Activated CD8-positive, alpha-beta memory T cell treated with anti-CD3 and anti-CD28 coated beads, Interleukin-2, amount 10 ng/mL, durations not matched to agents 7 days and 5 days (primary cell): ENCODE data around the gene LGALS14. TPM values are rescaled to one million over a fixed set of nuclear protein-coding genes. Genes with fewer than 3 reads are reported as not detected.

ENCODE experiments used
- ATAC-seq: fragments of 150-1000 bp; cut with Tn5 transposase; one replicate; pipeline ENCODE4 v1.10.0; 2021; ENCODE audit warnings: moderate library complexity
- CTCF ChIA-PET: fragments of 350-600 bp; sonication (Branson Sonifier 250); formaldehyde crosslinking; loops from one replicate; lab custom pipeline; 2021; ENCODE audit warnings: antibody characterized with exemption; lab: Charles Lee
- DNase-seq: peaks from one replicate; pipeline ENCODE4 v3.0.0-alpha.2; 2020
- H3K27ac Mint-ChIP-seq: one replicate; pipeline ENCODE4 v1.8.0; 2021; ENCODE audit warnings: mild to moderate bottlenecking, mixed read lengths
- H3K27me3 Mint-ChIP-seq: one replicate; pipeline ENCODE4 v1.8.0; 2021; ENCODE audit warnings: mixed read lengths
- H3K36me3 Mint-ChIP-seq: one replicate; pipeline ENCODE4 v1.8.0; 2021; ENCODE audit warnings: mild to moderate bottlenecking, mixed read lengths
- H3K4me1 Mint-ChIP-seq: one replicate; pipeline ENCODE4 v1.8.0; 2021; ENCODE audit warnings: mixed read lengths
- H3K4me3 Mint-ChIP-seq: one replicate; pipeline ENCODE4 v1.8.0; 2021; ENCODE audit warnings: mild to moderate bottlenecking, moderate library complexity, mixed read lengths
- H3K9me3 Mint-ChIP-seq: one replicate; pipeline ENCODE4 v1.8.0; 2022; ENCODE audit warnings: low read depth, mixed read lengths
- total RNA-seq, 2 experiments: library from RNA; stranded (reverse); gene quantifications; one replicate each; pipeline ENCODE4 v1.2.3, GENCODE V29; 2021

The LGALS14 gene
- total RNA-seq, 2 experiments from 2014 or later, result 0.37 TPM; not detected in 1

- CTCF ChIA-PET, result interaction anchor here (0.6 kb wide), 1 partner anchor 106 kb away, joined by 3 read pairs; no protein-coding TSS in a partner anchor
- H3K27ac Mint-ChIP-seq, result no peak within 1 kb of the TSS
- ATAC-seq, result no peak
Observed at GRCh38 chr19:39737891-39738290, 33.6 kb downstream of the LGALS14 start, which contains the start of gene CLC. CLC (minus strand) TSS chr19:39738029; CDS start chr19:39737952, 77 bp downstream.

DNA sequence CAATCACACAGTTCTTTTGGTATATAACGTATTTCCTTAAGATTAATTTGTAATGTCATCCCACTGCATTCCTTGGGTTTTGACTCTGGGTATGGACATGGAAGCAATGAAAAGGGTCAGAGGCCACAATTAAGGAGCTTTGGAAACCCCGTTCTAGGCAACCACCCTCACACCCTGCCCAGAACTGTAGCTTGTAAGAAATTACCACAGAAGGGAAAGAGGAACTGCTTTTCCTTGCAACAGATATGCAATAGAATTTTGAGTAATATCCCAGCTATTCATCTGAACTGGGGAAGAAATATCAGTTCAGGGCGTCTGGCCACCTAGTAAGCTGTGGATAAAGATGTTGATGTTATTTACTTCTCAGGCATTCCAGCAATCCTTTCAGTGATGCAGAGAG is 34.5 kb downstream of the LGALS14 start:
- peaks cover 20% of the 10 kb centered on the region for H3K27me3 Mint-ChIP-seq
- peaks cover 26% of the 10 kb centered on the region for H3K4me1 Mint-ChIP-seq
- CTCF ChIA-PET, result no interaction called here
- ATAC-seq (no peak), DNase-seq (no peak)
- peaks cover under 1% of the 10 kb centered on the region for H3K36me3 Mint-ChIP-seq
- H3K4me3 Mint-ChIP-seq, result no peak overlapping the region
- no peak overlapping the region for H3K27ac Mint-ChIP-seq
- H3K9me3 Mint-ChIP-seq, result peaks cover under 1% of the 10 kb centered on the region

More at GRCh38 chr19:39737891-39738290, 33.6 kb downstream of the LGALS14 start, which contains the start of gene CLC:
- no peak within 1 kb of the TSS for H3K4me3 Mint-ChIP-seq
- H3K9me3 Mint-ChIP-seq, result peaks cover 2% of the 10 kb centered on the region
- peaks cover 3% of the 10 kb centered on the region for H3K36me3 Mint-ChIP-seq
- no peak for DNase-seq
- peaks cover 26% of the 10 kb centered on the region for H3K4me1 Mint-ChIP-seq
- H3K27me3 Mint-ChIP-seq, result peaks cover 12% of the 10 kb centered on the region

DNA sequence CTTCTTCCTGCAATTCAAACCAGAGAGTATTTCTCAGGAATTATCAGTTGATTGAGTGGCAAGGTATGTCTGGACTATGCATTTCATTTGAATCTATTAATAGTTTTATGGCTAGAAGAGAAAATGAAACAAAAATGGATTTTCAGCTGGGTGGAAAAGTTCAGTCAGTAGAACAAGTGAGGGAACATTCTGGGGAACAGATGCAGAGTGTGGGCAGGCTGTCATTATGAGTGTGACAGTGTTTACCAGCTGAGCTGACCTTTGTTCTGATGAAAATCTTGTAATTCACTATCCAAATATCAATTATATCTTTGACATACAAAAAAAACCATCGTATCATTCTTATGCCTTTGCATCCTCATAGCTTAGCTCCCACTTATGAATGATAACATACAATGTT is 36.1 kb downstream of the LGALS14 start:
- peak overlapping the region; percentile 53 for H3K4me3 Mint-ChIP-seq
- H3K36me3 Mint-ChIP-seq, result no peaks in the 10 kb centered on the region
- ATAC-seq (peak; percentile 47), DNase-seq (no peak)
- peaks cover 26% of the 10 kb centered on the region for H3K4me1 Mint-ChIP-seq
- CTCF ChIA-PET, result interaction anchor here (1.6 kb wide), 1 partner anchor 67 kb away, joined by 5 read pairs; no protein-coding TSS in a partner anchor
- peak overlapping the region; percentile 58 for H3K27ac Mint-ChIP-seq
- H3K27me3 Mint-ChIP-seq, result peaks cover 29% of the 10 kb centered on the region
- no peaks in the 10 kb centered on the region for H3K9me3 Mint-ChIP-seq

DNA sequence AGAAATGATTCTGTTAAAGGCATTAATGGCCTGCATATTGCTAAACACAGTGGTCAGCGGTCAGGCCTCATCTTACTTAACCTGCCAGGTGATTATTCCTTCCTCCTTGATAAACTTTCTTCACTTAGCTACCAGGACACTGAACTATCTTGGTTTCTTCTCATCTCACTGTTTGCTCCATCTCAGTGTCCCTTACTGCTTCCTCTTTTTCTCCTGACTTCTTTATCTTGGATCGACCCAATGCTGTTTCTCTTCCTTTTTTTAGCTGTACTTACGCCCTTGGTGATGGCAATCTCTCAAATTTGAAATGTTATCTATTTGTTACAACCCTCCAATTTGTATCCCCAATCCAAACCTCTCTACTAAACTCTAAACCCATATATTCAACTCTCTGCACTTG is 41.4 kb downstream of the LGALS14 start:
- no peak overlapping the region for H3K4me3 Mint-ChIP-seq
- no peak for DNase-seq
- H3K9me3 Mint-ChIP-seq, result no peaks in the 10 kb centered on the region
- H3K36me3 Mint-ChIP-seq, result peaks cover 1% of the 10 kb centered on the region
- ATAC-seq, result no peak
- H3K27ac Mint-ChIP-seq, result no peak overlapping the region
- peaks cover 2% of the 10 kb centered on the region for H3K4me1 Mint-ChIP-seq
- H3K27me3 Mint-ChIP-seq, result peaks cover 53% of the 10 kb centered on the region
- CTCF ChIA-PET, result interaction anchor here (1.0 kb wide), 1 partner anchor 472 kb away, joined by 3 read pairs; no protein-coding TSS in a partner anchor

DNA sequence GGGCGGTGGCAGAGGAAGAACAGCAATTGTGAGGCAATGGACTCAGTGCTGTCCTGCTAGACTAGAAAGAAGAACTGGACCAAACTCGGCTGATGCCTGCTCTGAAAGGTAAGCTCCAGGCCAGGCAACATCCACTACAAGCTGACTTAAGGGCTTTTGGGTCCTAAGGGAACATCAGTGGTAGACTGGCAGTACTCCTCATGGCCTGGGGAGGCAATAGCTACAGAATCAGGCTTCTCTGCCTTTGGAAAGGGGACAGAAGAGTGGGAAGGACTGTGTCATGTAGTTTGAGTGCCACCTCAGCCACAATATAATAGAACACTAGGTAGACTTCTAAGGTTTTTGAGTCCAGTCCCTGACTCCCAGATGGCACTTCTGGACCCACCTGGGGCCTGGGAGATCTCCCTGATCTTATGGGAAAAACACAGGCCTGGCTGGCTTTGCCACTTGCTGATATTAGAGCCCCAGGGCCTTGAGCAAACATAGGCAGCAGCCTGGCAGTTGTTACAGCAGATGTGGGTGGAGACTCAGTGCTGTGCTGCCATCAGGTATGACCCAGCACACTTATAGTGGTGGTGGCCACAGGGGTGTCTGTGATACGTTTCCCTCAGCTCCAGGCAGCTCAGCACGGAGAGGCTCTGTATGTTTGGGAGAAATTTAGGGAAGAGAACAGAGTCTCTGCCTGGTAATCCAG is 42.7 kb downstream of the LGALS14 start:
- Mint-ChIP-seq H3K36me3 (peaks cover 1% of the 10 kb centered on the region), H3K27me3 (peaks cover 55% of the 10 kb centered on the region), H3K9me3 (no peaks in the 10 kb centered on the region), H3K4me1 (no peaks in the 10 kb centered on the region), H3K27ac (no peak overlapping the region), H3K4me3 (no peak overlapping the region)
- CTCF ChIA-PET, result no interaction called here
- ATAC-seq (no peak), DNase-seq (no peak)

- H3K27me3 Mint-ChIP-seq, result peaks cover 45% of the 10 kb centered on the region
- peaks cover 7% of the 10 kb centered on the region for H3K4me1 Mint-ChIP-seq
- ATAC-seq (no peak), DNase-seq (no peak)
- no peak overlapping the region for H3K4me3 Mint-ChIP-seq
- H3K27ac Mint-ChIP-seq, result no peak overlapping the region
- peaks cover 1% of the 10 kb centered on the region for H3K36me3 Mint-ChIP-seq
- CTCF ChIA-PET, result no interaction called here
- no peaks in the 10 kb centered on the region for H3K9me3 Mint-ChIP-seq
Observed at GRCh38 chr19:39749981-39750380, 45.7 kb downstream of the LGALS14 start.

DNA sequence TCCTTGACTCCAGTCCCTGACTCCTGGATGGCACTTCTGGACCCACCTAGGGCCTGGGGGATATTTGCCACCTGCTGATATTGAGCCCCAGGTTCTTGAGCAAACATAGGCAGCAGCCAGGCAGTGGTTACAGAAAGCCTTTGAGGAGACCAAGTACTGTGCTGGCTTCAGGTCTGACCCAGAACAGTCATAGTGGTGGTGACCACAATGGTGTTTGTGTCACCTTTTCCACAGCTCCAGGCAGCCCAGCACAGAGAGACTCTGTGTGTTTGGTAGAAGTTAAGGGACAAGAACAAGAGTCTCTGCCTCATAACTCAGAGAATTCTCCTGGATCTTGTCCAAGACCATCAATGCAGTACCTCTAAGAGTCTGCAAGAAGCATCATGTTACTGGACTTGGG is 48.1 kb downstream of the LGALS14 start:
- peaks cover 7% of the 10 kb centered on the region for H3K4me1 Mint-ChIP-seq
- ATAC-seq, result peak; percentile 63

DNA sequence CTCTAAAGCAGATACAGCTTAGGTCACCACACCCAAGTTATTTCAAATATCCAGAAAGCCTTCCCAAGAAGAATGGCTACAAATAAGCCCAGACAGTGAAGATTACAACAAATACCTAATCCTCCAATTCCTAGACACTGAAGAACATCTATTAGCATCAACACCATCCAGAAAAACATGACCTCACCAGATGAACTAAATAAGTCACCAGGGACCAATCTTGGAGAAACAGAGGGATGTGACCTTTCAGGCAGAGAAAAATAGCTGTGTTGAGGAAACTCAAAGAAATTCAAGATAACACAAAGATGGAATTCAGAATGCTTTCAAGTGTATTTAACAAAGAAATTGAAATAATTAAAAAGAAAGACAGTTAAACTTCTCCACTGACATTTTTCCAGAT is 48.5 kb downstream of the LGALS14 start:
- Mint-ChIP-seq H3K4me1 (peaks cover 7% of the 10 kb centered on the region), H3K9me3 (no peaks in the 10 kb centered on the region), H3K27ac (no peak overlapping the region), H3K27me3 (peaks cover 34% of the 10 kb centered on the region), H3K4me3 (no peak overlapping the region), H3K36me3 (no peaks in the 10 kb centered on the region)
- CTCF ChIA-PET, result no interaction called here
- DNase-seq (no peak), ATAC-seq (no peak)

More for the DNA sequence above, 48.1 kb downstream of the LGALS14 start:
- DNase-seq, result peak; percentile 56
- Mint-ChIP-seq H3K9me3 (no peaks in the 10 kb centered on the region), H3K27me3 (peaks cover 31% of the 10 kb centered on the region), H3K36me3 (no peaks in the 10 kb centered on the region), H3K4me3 (no peak overlapping the region), H3K27ac (no peak overlapping the region)
- CTCF ChIA-PET, result interaction anchor here (1.9 kb wide), 1 partner anchor 40 kb away, joined by 5 read pairs; no protein-coding TSS in a partner anchor

- H3K4me1 Mint-ChIP-seq, result peaks cover 7% of the 10 kb centered on the region
- no peaks in the 10 kb centered on the region for H3K9me3 Mint-ChIP-seq
- H3K4me3 Mint-ChIP-seq, result no peak overlapping the region
- peaks cover 39% of the 10 kb centered on the region for H3K27me3 Mint-ChIP-seq
- DNase-seq (no peak), ATAC-seq (no peak)
- H3K36me3 Mint-ChIP-seq, result no peaks in the 10 kb centered on the region
- CTCF ChIA-PET, result no interaction called here
- H3K27ac Mint-ChIP-seq, result no peak overlapping the region
Observed at GRCh38 chr19:39754544-39754943, 50.3 kb downstream of the LGALS14 start.

GRCh38 chr19:39754971-39755370 is 50.7 kb downstream of the LGALS14 start:
- CTCF ChIA-PET, result no interaction called here

More at GRCh38 chr19:39754971-39755370, 50.7 kb downstream of the LGALS14 start:
- Mint-ChIP-seq H3K9me3 (no peaks in the 10 kb centered on the region), H3K27ac (no peak overlapping the region), H3K4me1 (peaks cover 11% of the 10 kb centered on the region), H3K36me3 (no peaks in the 10 kb centered on the region), H3K27me3 (peaks cover 42% of the 10 kb centered on the region), H3K4me3 (no peak overlapping the region)
- DNase-seq (no peak), ATAC-seq (no peak)

Other genes starting within 250 kb of the LGALS14 start
- 10 to 100 TPM; 59.6 to 83.9 TPM for gene TIMM50, start 223.6 kb upstream of the LGALS14 start, total RNA-seq
- under 1 TPM; 0.26 to 0.98 TPM for gene DLL3, start 205.5 kb upstream of the LGALS14 start, total RNA-seq
- gene SELENOV, start 189.3 kb upstream of the LGALS14 start, total RNA-seq, result not detected
- 1 to 10 TPM; 4.7 to 7.4 TPM for gene EID2B, start 171.6 kb upstream of the LGALS14 start, total RNA-seq
- gene EID2, start 164.3 kb upstream of the LGALS14 start, total RNA-seq, result 10 to 100 TPM; 15.1 to 16.3 TPM
- gene LGALS13, start 102.0 kb upstream of the LGALS14 start, total RNA-seq, result not detected
- gene LGALS16, start 48.6 kb upstream of the LGALS14 start, total RNA-seq, result not detected
- gene CLC, start 33.5 kb downstream of the LGALS14 start, total RNA-seq, result not detected
- not detected for gene LEUTX, start 74.4 kb downstream of the LGALS14 start, total RNA-seq
- 1 to 10 TPM; 7.5 to 7.7 TPM for gene DYRK1B, start 129.7 kb downstream of the LGALS14 start, total RNA-seq
- gene FBL, start 141.9 kb downstream of the LGALS14 start, total RNA-seq, result 100 to 1,000 TPM; 374 to 453 TPM
- gene FCGBP, start 230.2 kb downstream of the LGALS14 start, total RNA-seq, result 1 to 10 TPM in 1 of 2 experiments, under 1 TPM in 1; 0.93 to 3.2 TPM